GM21423 (cell line): ENCODE data around the gene METRNL.
A peak's percentile ranks its signal among the peaks of the same experiment; 100 is the strongest.
"Not testable (repeated sequence)": the region's sequence is repeated elsewhere in the genome, so short reads cannot be mapped to it uniquely, and the experiment has no call there.

Experiments used
- ATAC-seq: cut with Tn5 transposase; IDR thresholded peaks from one replicate; pipeline ENCODE4 v1.9.1; 2021; ENCODE audit warnings: mild to moderate bottlenecking, moderate library complexity; ENCODE audit not compliant: unreplicated experiment

The METRNL gene

DNA sequence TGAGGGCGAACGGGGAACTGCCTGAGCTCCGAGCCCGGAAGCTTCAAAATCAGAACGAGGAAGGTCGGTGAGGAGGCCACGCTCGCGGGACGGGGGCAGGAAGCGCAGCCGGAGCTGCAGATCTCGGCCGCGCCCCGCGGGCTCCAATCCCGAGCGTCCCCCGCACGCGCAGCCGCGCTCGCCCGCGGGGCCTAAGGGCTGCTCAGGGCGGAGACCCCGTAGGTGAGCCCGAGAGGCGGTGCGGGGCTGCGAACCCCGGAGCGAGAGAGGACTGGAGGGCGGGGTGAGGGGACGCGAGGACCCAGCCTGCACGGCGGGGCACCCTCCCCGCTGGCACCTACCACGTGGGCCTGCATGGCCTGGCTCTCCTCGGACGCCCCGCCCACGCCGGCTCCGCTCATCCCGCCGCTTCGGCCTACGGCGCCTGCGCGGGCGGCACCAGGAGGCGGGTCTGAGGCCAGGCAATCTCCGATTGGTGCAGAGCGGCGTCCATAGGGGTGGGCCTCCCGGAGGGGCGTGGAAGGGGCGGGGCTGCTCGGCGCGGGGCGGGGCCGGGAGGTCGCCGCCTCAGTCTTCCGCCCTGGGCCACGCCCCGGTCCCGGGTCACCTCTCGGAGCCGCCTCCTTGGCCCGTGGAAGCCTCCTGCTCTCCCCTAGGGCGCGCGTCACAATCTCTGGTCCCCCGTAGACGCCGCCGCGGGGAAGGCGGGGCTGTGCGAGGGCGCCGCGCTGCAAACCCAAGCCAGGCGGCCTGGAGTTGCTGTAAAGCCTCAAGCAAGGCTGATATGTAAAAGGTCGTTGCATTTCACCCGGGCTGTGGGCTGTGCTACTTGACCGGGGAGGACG, 27.8 kb upstream of the METRNL start:
- peak; percentile 90 for ATAC-seq

- ATAC-seq = no peak
These were observed 27.2 kb upstream of the METRNL start for GRCh38 chr17:83052241-83052564.

GRCh38 chr17:83053021-83053681, 26.3 kb upstream of the METRNL start:
- no peak for ATAC-seq

GRCh38 chr17:83053739-83054451, 25.5 kb upstream of the METRNL start:
- ATAC-seq = no peak

GRCh38 chr17:83054518-83055125, 24.8 kb upstream of the METRNL start:
- ATAC-seq = no peak

GRCh38 chr17:83055176-83055575, 24.2 kb upstream of the METRNL start:
- not testable (repeated sequence) for ATAC-seq

- ATAC-seq = no peak
These were observed 23.4 kb upstream of the METRNL start for GRCh38 chr17:83055911-83056582.

DNA sequence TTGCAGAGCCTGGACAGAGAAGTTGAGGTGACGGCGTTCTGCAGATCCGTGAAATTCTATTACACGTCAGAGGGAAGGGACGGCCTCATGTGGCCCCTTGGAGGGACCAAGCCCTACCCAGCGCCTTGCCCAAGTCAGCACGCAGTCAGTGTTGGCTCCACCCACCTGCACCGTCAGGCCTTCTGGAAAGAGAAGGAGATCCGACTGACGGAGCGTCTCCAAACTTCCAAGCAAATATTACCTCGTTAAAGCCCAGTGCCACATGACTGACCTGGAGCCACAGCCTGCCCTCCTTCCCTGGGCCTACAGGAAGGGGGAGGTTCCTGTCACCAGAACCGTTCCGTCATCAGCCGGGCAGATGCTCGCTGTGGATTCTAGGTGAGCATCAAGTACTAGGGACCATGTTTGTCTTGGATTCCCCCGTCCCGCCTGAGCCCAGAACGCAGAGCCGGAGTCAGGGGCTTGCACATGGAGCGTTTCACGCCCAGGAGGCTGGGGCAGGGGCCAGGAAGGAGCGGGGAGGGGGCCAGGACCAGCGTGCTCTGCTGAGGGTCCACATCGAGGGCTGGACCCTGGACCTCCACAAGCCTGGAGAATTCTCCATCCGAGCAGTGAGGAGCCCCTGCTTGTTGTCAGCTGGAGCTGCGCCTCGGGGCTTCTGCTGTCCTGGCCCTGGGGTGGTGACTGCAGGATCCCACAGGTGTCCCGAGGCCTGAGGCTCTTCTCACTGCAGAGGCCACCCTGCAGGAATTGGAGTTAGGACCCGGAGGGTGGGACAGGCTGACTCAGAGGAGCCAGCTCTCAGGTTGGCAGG, 22.6 kb upstream of the METRNL start:
- no peak for ATAC-seq

DNA sequence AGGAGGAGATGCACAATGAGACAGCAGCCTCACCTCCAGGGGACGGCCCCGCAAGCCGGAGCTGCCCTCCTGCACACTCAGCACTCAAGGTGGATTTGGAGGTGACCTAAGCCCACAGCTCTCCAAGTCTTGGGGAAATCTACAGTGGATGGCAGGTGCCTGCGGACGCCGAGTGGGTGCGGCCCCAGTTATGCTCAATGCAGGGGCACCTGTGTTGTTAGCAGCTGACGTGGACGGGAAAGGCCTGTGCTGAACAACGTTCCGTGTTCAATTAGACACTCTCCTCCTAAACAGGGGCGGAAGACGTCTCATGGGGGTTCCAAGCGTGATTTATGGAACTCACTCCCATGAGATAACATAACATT, 22.0 kb upstream of the METRNL start:
- ATAC-seq = no peak

DNA sequence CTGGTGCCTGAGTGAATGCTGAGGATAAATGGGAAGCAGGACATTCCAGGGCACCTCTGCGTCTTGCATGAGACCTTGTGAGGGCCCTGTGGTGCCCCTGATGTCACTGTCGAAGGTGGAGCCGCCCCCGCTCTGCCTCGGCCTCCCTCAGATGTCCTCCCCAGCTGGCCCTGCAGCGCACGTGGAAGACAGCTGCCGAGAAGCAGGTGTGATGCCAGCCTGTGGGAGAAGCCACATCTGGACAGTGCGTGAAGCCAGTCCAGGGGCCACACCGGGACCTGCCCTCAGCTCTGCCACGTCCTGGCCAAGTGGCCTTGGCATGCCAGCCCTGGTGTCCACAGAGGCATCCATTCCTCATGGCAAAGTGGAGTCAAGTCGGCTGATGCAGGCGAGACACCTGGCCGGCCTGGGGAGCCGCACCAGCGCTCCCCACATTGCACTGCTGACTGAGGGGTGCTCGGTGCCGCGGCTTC, 21.6 kb upstream of the METRNL start:
- no peak for ATAC-seq

DNA sequence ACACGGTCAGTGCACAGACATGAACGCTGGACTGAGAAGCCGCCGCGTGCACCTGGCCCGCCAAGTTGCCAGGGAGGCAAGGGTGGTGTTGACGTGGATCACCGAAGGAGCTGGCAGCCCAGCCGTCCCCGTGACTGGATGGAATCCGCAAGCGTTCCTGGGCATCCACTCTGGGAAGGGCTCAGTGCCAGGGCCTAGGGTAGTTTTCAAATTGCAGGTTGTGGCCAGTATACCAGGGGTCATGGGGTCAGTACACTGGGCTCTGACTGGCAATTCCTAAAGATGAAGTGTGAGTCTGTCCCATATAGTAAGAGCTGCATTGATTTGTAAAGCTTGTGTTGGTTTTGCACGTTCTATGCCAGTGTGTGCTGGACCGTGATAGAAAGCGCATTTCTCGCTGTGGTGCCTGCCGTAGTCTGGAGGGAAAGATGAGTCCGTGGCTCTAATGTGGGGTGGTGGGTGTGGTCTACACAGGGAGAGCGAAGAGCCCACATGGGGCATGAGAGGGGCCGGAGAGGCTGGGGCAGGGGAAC, 21.1 kb upstream of the METRNL start:
- no peak for ATAC-seq

DNA sequence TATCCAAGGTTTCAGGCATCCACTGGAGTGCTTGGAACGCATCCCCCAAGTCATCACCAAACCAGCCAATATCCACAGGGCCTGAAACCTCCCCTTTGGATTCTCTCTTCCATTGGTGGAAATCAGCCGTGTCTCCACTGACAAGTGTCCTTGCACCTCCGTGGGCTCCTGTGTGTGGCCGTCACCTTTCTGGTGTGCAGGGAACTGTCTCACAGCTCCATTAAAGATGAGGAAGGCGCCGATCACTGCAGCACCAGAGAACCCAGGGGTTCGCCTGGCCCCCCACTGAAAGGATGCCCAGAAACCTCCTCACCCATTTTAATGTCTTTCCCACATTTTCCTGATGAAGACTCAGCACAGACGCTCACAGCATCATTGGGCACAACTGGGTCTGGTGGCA, 17.8 kb upstream of the METRNL start:
- ATAC-seq = no peak

GRCh38 chr17:83062011-83062817, 17.2 kb upstream of the METRNL start:
- no peak for ATAC-seq

GRCh38 chr17:83062818-83063671, 16.4 kb upstream of the METRNL start:
- no peak for ATAC-seq

GRCh38 chr17:83064021-83064731, 15.2 kb upstream of the METRNL start:
- ATAC-seq = no peak

- ATAC-seq = no peak
These were observed 14.4 kb upstream of the METRNL start for GRCh38 chr17:83064732-83065659.
